Ishikawa (cell line): ENCODE data around the gene MTHFS.

ENCODE experiments used
- EP300 ChIP-seq: IDR thresholded peaks from 2 replicates; pipeline ENCODE4 v1.6.1; 2012; ENCODE audit warnings: borderline replicate concordance
- MAX ChIP-seq: IDR thresholded peaks from 2 replicates; pipeline ENCODE4 v1.6.1; 2012
- RAD21 ChIP-seq: IDR thresholded peaks from 2 replicates; pipeline ENCODE4 v1.6.1; 2012; ENCODE audit warnings: low read depth
- REST ChIP-seq: IDR thresholded peaks from 2 replicates; pipeline ENCODE4 v1.6.1; 2012; ENCODE audit warnings: low read depth, mild to moderate bottlenecking
- TAF1 ChIP-seq: IDR thresholded peaks from 2 replicates; pipeline ENCODE4 v1.6.1; 2012; ENCODE audit warnings: low read depth, mild to moderate bottlenecking
- TEAD4 ChIP-seq: IDR thresholded peaks from 2 replicates; pipeline ENCODE4 v1.6.1; 2012
- YY1 ChIP-seq: IDR thresholded peaks from 2 replicates; pipeline ENCODE4 v1.6.1; 2012; ENCODE audit warnings: low read depth

- no peak for TF ChIP-seq MAX
- no peak for TF ChIP-seq YY1
- no peak for TF ChIP-seq REST
- TF ChIP-seq RAD21, result no peak
- no peak for TF ChIP-seq TAF1
- TF ChIP-seq TEAD4, result no peak
- no peak for TF ChIP-seq EP300
These were observed 66.9 kb downstream of the MTHFS start for GRCh38 chr15:79829950-79830349.
